ENCODE data around the gene EXPH5. TPM values are rescaled to one million over a fixed set of nuclear protein-coding genes. Genes with fewer than 3 reads are reported as not detected.
"Not testable (repeated sequence)": the region's sequence is repeated elsewhere in the genome, so short reads cannot be mapped to it uniquely, and the experiment has no call there.

Gene EXPH5
- total and polyA plus RNA-seq, 12 donors, result 0.14 to 7.4 (median 0.98) TPM

DNA sequence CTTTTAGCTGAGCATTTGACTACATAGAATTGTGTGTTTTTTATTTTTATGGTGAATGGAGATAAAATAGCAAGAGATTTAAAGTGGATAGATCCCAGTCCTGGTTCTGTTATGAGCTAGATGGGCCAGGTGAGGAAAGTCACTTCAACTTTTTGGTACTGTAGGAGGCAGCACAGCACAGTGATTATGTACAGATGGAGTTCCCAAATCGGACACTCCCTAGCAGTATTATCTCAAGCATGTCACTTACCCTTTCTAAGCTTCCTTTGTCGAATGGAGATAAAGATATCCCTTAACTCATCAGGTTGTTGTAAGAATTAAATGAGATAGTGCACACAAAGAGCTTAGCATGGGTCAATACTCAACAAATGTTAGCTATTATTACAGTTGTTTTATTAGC lies 5.3 kb downstream of the EXPH5 start:
- intact Hi-C loops (cut with DNase I), result no loop called here
- no peaks in the 10 kb centered on the region for H3K36me3 ChIP-seq (replicated peaks in 1 of 2)
- WGBS, 4 donors, result 67 to 82% (median 72%) methylated on average over 2 of the region's 2 CpGs

DNA sequence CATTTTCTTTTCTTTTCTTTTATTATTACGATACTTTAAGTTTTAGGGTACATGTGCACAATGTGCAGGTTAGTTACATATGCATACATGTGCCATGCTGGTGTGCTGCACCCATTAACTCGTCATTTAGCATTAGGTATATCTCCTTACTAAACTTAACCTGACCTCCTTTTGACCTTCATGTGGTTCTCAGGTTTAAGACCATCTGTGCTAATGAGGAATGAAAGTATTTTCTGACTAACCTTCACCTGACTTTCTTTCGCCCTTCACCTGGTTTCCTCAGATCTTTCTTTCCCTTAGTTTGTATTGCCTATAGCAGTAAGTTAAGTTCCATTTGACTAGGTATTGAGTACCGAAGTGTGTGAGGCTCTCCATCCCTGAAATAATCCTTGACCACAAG lies 6.5 kb downstream of the EXPH5 start:
- no peak for DNase-seq
- Histone ChIP-seq H3K9me3 (replicated peaks in 1 of 3) (no peaks in the 10 kb centered on the region), H3K4me3 (no peak overlapping the region), H3K27ac (no peak overlapping the region), H3K4me1 (replicated peaks in 1 of 2) (no peaks in the 10 kb centered on the region), H3K27me3 (no peaks in the 10 kb centered on the region), H3K36me3 (replicated peaks in 1 of 2) (no peaks in the 10 kb centered on the region)
- TF ChIP-seq POLR2A (IDR thresholded peaks at IDR 0.05), result no peak
- TF ChIP-seq, protein P1, sequence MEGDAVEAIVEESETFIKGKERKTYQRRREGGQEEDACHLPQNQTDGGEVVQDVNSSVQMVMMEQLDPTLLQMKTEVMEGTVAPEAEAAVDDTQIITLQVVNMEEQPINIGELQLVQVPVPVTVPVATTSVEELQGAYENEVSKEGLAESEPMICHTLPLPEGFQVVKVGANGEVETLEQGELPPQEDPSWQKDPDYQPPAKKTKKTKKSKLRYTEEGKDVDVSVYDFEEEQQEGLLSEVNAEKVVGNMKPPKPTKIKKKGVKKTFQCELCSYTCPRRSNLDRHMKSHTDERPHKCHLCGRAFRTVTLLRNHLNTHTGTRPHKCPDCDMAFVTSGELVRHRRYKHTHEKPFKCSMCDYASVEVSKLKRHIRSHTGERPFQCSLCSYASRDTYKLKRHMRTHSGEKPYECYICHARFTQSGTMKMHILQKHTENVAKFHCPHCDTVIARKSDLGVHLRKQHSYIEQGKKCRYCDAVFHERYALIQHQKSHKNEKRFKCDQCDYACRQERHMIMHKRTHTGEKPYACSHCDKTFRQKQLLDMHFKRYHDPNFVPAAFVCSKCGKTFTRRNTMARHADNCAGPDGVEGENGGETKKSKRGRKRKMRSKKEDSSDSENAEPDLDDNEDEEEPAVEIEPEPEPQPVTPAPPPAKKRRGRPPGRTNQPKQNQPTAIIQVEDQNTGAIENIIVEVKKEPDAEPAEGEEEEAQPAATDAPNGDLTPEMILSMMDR (IDR thresholded peaks at IDR 0.05), result no peak
- WGBS, 4 donors, result 90 to 94% (median 93%) methylated on average over 4 of the region's 4 CpGs
- intact Hi-C loops (cut with DNase I), result no loop called here

More for the DNA sequence above, 5.3 kb downstream of the EXPH5 start:
- Histone ChIP-seq H3K9me3 (replicated peaks in 1 of 3) (no peaks in the 10 kb centered on the region), H3K27me3 (no peaks in the 10 kb centered on the region), H3K4me1 (replicated peaks in 1 of 2) (peaks cover 0 to 8% of the 10 kb centered on the region in 2 donors), H3K27ac (no peak overlapping the region), H3K4me3 (no peak overlapping the region)
- TF ChIP-seq POLR2A (IDR thresholded peaks at IDR 0.05), result no peak
- TF ChIP-seq, protein P1 (IDR thresholded peaks at IDR 0.05), result no peak
- no peak for DNase-seq

DNA sequence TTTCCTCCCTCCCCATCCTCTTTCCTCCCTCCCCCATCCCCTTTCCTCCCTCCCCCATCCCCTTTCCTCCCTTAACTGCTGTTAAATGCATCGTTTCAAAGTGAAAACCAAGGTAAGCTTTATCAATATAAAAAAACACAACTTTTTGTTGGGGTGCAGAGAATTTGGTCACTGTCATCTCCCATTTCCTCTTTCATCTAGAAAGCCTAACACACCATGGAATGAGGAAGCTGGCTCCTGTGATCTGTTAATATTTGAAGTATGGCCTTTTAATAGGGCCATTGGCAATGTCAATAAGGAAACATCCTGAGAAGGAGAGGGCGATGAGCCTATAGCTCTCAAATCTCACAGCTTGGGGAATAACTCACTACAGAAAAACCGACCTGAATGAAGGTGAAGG lies 7.0 kb downstream of the EXPH5 start:
- H3K4me3 ChIP-seq, result no peak overlapping the region
- H3K36me3 ChIP-seq (replicated peaks in 1 of 2), result no peaks in the 10 kb centered on the region
- H3K27me3 ChIP-seq, result no peaks in the 10 kb centered on the region
- no peaks in the 10 kb centered on the region for H3K9me3 ChIP-seq (replicated peaks in 1 of 3)
- H3K27ac ChIP-seq, result no peak overlapping the region
- no peaks in the 10 kb centered on the region for H3K4me1 ChIP-seq (replicated peaks in 1 of 2)
- WGBS, 4 donors, result 81 to 89% (median 84%) methylated on average over 3 of the region's 3 CpGs
- TF ChIP-seq, protein P1 (IDR thresholded peaks at IDR 0.05), result no peak
- no peak for TF ChIP-seq POLR2A (IDR thresholded peaks at IDR 0.05)
- no peak for DNase-seq
- intact Hi-C loops (cut with DNase I), result no loop called here

DNA sequence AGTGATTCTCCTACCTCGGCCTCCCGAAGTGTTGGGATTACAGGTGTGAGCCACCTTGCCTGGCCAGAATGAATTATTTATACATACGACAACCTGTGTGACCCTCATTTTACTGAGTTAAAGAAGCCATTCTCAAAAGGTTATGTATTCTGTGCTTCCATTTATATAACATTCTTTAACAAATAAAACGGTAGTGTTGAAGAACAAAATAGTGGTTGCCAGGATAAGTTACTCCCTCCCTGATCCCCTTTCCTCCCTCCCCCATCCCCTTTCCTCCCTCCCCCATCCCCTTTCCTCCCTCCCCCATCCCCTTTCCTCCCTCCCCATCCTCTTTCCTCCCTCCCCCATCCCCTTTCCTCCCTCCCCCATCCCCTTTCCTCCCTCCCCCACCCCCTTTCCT lies 7.4 kb downstream of the EXPH5 start:
- H3K4me3 ChIP-seq; intact Hi-C loops (cut with DNase I); H3K27me3 ChIP-seq; DNase-seq; H3K4me1 ChIP-seq (replicated peaks in 1 of 2); H3K27ac ChIP-seq; H3K9me3 ChIP-seq (replicated peaks in 1 of 3); H3K36me3 ChIP-seq (replicated peaks in 1 of 2): not testable (repeated sequence)
- 91 to 98% (median 94%) methylated on average over 4 of the region's 4 CpGs for WGBS, 4 donors

DNA sequence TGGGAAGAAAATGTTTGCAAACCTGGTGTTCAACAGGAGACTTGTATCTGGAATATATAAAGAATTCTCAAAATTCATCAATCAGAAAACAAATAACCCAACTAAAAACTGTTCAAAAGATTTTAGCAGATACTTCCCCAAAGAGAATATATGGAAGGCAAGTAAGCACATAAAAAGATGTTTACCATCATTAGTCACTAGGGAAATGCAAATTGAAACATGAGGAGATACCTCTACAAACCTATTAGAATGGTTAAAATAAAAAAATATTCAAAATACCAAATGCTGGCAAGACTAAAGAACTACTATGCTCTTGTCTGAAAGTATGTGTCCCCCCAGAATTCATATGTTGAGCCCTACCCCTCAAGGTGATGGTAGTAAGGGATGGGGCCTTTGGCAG lies 8.6 kb downstream of the EXPH5 start:
- Histone ChIP-seq H3K27ac (no peak overlapping the region), H3K27me3 (no peaks in the 10 kb centered on the region), H3K4me1 (replicated peaks in 1 of 2) (no peaks in the 10 kb centered on the region), H3K4me3 (no peak overlapping the region), H3K9me3 (replicated peaks in 1 of 3) (no peaks in the 10 kb centered on the region), H3K36me3 (replicated peaks in 1 of 2) (no peaks in the 10 kb centered on the region)
- no peak for DNase-seq
- no peak for TF ChIP-seq POLR2A (IDR thresholded peaks at IDR 0.05)
- TF ChIP-seq, protein P1 (IDR thresholded peaks at IDR 0.05), result no peak
- intact Hi-C loops (cut with DNase I), result no loop called here
